HCT116 (cell line): ENCODE results near the gene PLPP2. TPM values are rescaled to one million over a fixed set of nuclear protein-coding genes. Genes with fewer than 3 reads are reported as not detected.
"Not testable (repeated sequence)": the region's sequence is repeated elsewhere in the genome, so short reads cannot be mapped to it uniquely, and the experiment has no call there.

Experiments
- ATAC-seq: fragments of 200-7000 bp; cut with Tn5 transposase; 2 replicates; pipeline ENCODE4 v1.9.1; 2020; ENCODE audit warnings: mild to moderate bottlenecking, moderate library complexity
- BruUV-seq: library from RNA; stranded (reverse); fragments of 400-500 nt; replicated peaks from 2 replicates; lab custom pipeline; 2021; lab: Mats Ljungman, UMichigan
- CTCF ChIA-PET: fragments of 300-600 bp; sonication (Branson Sonifier 250); formaldehyde crosslinking; loops from one replicate; lab custom pipeline; 2021; ENCODE audit warnings: antibody characterized with exemption; lab: Charles Lee
- POLR2A ChIA-PET: fragments of 300-600, 350-600 bp; sonication (Branson Sonifier 250); formaldehyde crosslinking; loops from one replicate; lab custom pipeline; 2021; ENCODE audit warnings: antibody characterized with exemption; lab: Charles Lee
- RAD21 ChIA-PET, 2 experiments: fragments of 300-600 bp; sonication (Branson Sonifier 250); formaldehyde crosslinking; loops; one replicate each; lab custom pipeline; 2023; ENCODE audit warnings: low total read pairs in 2 of 2; ENCODE audit not compliant: uncharacterized antibody in 2 of 2, unreplicated experiment in 2 of 2, low non-redundant PET in 1 of 2; lab: Charles Lee
- DNase-seq: peaks from one replicate; pipeline ENCODE4 v3.0.0-alpha.2; 2010; ENCODE audit warnings: low read depth, low spot score
- H2AFZ ChIP-seq: fragments of 200-600 bp; shearing (Covaris generic), sonication (generic); 2 replicates; pipeline ENCODE4 v1.6.1; 2017; ENCODE audit warnings: low read depth, mixed run types, mixed read lengths, antibody characterized with exemption, low read length; ENCODE audit not compliant: poor library complexity, severe bottlenecking
- H3K27ac ChIP-seq: 2 replicates; pipeline ENCODE4 v1.5.1; 2012; ENCODE audit warnings: low read depth, low read length
- H3K27me3 ChIP-seq: fragments of 200-600 bp; sonication (generic); 2 replicates; pipeline ENCODE4 v1.6.1; 2016; ENCODE audit warnings: mixed run types, low read length, mixed read lengths; ENCODE audit not compliant: insufficient read depth
- H3K36me3 ChIP-seq, 2 experiments: fragments of 200-500 bp in 1 of 2; fragments of 200-600 bp in 1 of 2; sonication (Bioruptor generic) in 1 of 2; sonication (generic) in 1 of 2; 2 replicates each; pipeline versions ENCODE4 v1.5.1 to v1.6.1; 2014 to 2016; ENCODE audit warnings: low read length in 2 of 2, inconsistent platforms in 1 of 2, mixed read lengths in 1 of 2, mixed run types in 1 of 2; ENCODE audit not compliant: insufficient read depth in 2 of 2, control insufficient read depth in 1 of 2
- H3K4me1 ChIP-seq, 2 experiments: fragments of 200-600 bp in 1 of 2; sonication (generic) in 1 of 2; 2 replicates each; pipeline versions ENCODE4 v1.5.1 to v1.6.1; 2012 to 2017; ENCODE audit warnings: low read length in 2 of 2, inconsistent platforms in 1 of 2, mild to moderate bottlenecking in 1 of 2, mixed read lengths in 1 of 2, mixed run types in 1 of 2, moderate library complexity in 1 of 2; ENCODE audit not compliant: insufficient read depth in 2 of 2, control insufficient read depth in 1 of 2
- H3K4me2 ChIP-seq: fragments of 200-600 bp; sonication (generic); 2 replicates; pipeline ENCODE4 v1.6.1; 2017; ENCODE audit warnings: mixed run types, low read length, mixed read lengths
- H3K4me3 ChIP-seq, 2 experiments: fragments of 200-600 bp in 1 of 2; sonication (generic) in 1 of 2; replicated peaks in 1 of 2; 2 replicates each; pipeline ENCODE4 v1.5.1; 2011 to 2016; ENCODE audit warnings: low read length in 2 of 2, control low read depth in 1 of 2, low read depth in 1 of 2, mild to moderate bottlenecking in 1 of 2, mixed read lengths in 1 of 2, mixed run types in 1 of 2
- H3K79me2 ChIP-seq: fragments of 200-600 bp; sonication (generic); 2 replicates; pipeline ENCODE4 v1.6.1; 2017; ENCODE audit warnings: mild to moderate bottlenecking, mixed run types, low read length, moderate library complexity, mixed read lengths; ENCODE audit not compliant: insufficient read depth
- H3K9ac ChIP-seq: fragments of 200-600 bp; sonication (generic); 2 replicates; pipeline ENCODE4 v1.6.1; 2016; ENCODE audit warnings: low read length, mixed read lengths
- H3K9me2 ChIP-seq: fragments of 200-600 bp; sonication (generic), shearing (Covaris generic); 2 replicates; pipeline ENCODE4 v1.6.1; 2017; ENCODE audit warnings: mixed run types, mild to moderate bottlenecking, moderate library complexity; ENCODE audit not compliant: insufficient read depth
- H3K9me3 ChIP-seq, 2 experiments: fragments of 200-500 bp in 1 of 2; fragments of 200-600 bp in 1 of 2; sonication (Bioruptor generic) in 1 of 2; sonication (generic) in 1 of 2; 2 replicates each; pipeline ENCODE4 v1.6.1; 2014 to 2017; ENCODE audit warnings: low read length in 2 of 2, mixed read lengths in 2 of 2, inconsistent platforms in 1 of 2, low read depth in 1 of 2, mild to moderate bottlenecking in 1 of 2, mixed run types in 1 of 2, moderate library complexity in 1 of 2; ENCODE audit not compliant: control insufficient read depth in 1 of 2, insufficient read depth in 1 of 2
- H4K20me1 ChIP-seq: fragments of 200-600 bp; sonication (generic), shearing (Covaris generic); 2 replicates; pipeline ENCODE4 v1.6.1; 2017; ENCODE audit warnings: mixed run types, mild to moderate bottlenecking, moderate library complexity; ENCODE audit not compliant: insufficient read depth
- CTCF ChIP-seq, 3 experiments: fragments of 200-600 bp in 1 of 3; sonication (generic) in 1 of 3; IDR thresholded peaks in 2 of 3; conservative IDR thresholded peaks in 1 of 3; 2 replicates each; pipeline ENCODE4 v1.5.1; 2012 to 2017; ENCODE audit warnings: low read depth in 2 of 3, low read length in 2 of 3, antibody characterized with exemption in 1 of 3, borderline replicate concordance in 1 of 3, control low read depth in 1 of 3, mild to moderate bottlenecking in 1 of 3, mixed read lengths in 1 of 3, mixed run types in 1 of 3, moderate library complexity in 1 of 3; ENCODE audit not compliant: insufficient read depth in 1 of 3
- EZH2 ChIP-seq: fragments of 200-600 bp; sonication (generic); IDR thresholded peaks from 2 replicates; pipeline ENCODE4 v1.6.1; 2017; ENCODE audit warnings: antibody characterized with exemption, mixed run types
- FOSL1 ChIP-seq: IDR thresholded peaks from 2 replicates; pipeline ENCODE4 v1.6.1; 2012; ENCODE audit warnings: low read depth
- REST ChIP-seq: IDR thresholded peaks from 2 replicates; pipeline ENCODE4 v1.6.1; 2012; ENCODE audit warnings: low read depth
- SP1 ChIP-seq: IDR thresholded peaks from 2 replicates; pipeline ENCODE4 v1.6.1; 2012; ENCODE audit warnings: low read depth
- SRF ChIP-seq: IDR thresholded peaks from 2 replicates; pipeline ENCODE4 v1.6.1; 2012; ENCODE audit warnings: low read depth
- intact Hi-C: fragments of 100-400 bp; cut with micrococcal nuclease; formaldehyde crosslinking; loops from 2 replicates; pipeline ENCODE4 v1.10.0; 2022
- total RNA-seq: library from RNA; stranded (reverse); gene quantifications from one replicate; pipeline ENCODE4 v1.2.1, GENCODE V29; 2021; ENCODE audit not compliant: unreplicated experiment

PLPP2 gene
- total RNA-seq, 1 experiment from 2014 or later, result 128 TPM

- TF ChIP-seq SP1, result no peak
- TF ChIP-seq REST, result no peak
- TF ChIP-seq FOSL1, result no peak
- no peak for TF ChIP-seq SRF
- TF ChIP-seq EZH2, result no peak
- no peak for TF ChIP-seq CTCF (IDR thresholded peaks at IDR 0.05 in 2 of 3, conservative IDR thresholded peaks at IDR 0.05 in 1 of 3; ENCODE audit: borderline replicate concordance in 1 of 3, insufficient read depth in 1 of 3, low read depth in 2 of 3, low read length in 2 of 3)
Measured at GRCh38 chr19:246551-246950, 44.7 kb downstream of the PLPP2 start (continued).

DNA sequence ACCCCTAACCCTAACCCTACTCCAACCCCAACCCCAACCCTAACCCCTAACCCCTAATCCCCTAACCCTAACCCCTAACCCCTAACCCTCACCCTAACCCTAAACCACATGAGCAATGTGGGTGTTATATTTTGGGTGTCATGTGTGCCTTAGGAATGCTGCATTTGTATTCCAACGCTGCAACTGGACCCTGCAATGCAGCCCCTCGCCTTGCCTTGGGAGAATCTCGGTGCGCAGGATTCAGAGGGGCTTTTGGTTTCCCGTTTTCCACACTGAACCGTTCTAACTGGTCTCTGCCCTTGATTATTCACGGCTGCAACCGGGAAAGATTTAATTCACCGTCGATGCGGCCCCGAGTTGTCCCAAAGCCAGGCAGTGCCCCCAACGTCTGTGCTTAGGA, 45.3 kb downstream of the PLPP2 start:
- H3K79me2 ChIP-seq, H3K4me1 ChIP-seq, H3K9me3 ChIP-seq, BruUV-seq, H3K27me3 ChIP-seq, ATAC-seq, H3K9ac ChIP-seq, intact Hi-C loops, H3K36me3 ChIP-seq, POLR2A ChIA-PET, RAD21 ChIA-PET, H3K27ac ChIP-seq, H4K20me1 ChIP-seq, H3K9me2 ChIP-seq, H3K4me2 ChIP-seq, CTCF ChIA-PET, DNase-seq, H2AFZ ChIP-seq: not testable (repeated sequence)
- H3K4me3 ChIP-seq, result peak overlapping the region in 1 of 2 experiments; percentile 28; a peak in 2 of 4 replicates
